ENCODE measurements around the gene LAMTOR4. TPM values are rescaled to one million over a fixed set of nuclear protein-coding genes. Genes with fewer than 3 reads are reported as not detected.
A peak's percentile ranks its signal among the peaks of the same experiment; 100 is the strongest.
"Not testable (repeated sequence)": the region's sequence is repeated elsewhere in the genome, so short reads cannot be mapped to it uniquely, and the experiment has no call there.

LAMTOR4 gene
- total RNA-seq, 1 donor, result 162 TPM

DNA sequence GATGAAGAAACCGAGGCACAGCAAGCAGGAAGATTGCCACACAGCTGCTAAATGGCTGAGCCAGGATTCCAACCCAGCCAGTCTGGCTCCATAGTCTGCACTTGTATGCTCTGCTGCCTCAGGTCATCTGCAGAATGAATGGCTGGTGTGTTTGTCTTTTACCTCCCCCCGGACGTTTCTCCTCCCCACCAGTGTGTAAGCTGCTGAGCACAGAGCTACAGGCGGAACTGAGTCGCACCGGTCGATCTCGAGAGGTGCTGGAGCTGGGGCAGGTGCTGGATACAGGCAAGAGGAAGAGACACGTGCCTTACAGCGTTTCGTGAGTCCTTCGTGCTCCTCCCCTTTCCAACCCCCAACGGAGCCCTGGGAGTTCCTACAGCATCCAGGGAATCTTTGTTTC, 26.7 kb upstream of the LAMTOR4 start:
- DNase-seq (ENCODE audit: low read depth in 2 of 3, low spot score in 2 of 3), result no peak

DNA sequence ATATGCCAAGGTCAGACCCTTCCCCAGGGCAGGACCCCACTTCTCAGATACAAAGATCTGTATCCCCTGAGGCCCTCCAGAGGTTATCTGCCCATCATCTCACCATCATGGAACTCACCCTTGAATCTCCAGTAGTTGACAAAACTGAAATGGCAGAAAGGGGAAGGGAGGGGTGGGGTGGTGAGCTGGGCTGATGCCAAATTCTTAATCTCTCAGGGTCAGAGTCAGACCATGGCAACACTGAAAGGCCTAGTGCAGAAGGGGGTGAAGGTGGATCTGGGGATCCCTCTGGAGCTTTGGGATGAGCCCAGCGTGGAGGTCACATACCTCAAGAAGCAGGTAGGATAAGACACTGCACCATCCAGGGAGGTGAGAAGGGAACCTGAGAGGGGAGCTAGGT, 26.1 kb upstream of the LAMTOR4 start:
- DNase-seq (ENCODE audit: low read depth in 2 of 3, low spot score in 2 of 3), result no peak

DNA sequence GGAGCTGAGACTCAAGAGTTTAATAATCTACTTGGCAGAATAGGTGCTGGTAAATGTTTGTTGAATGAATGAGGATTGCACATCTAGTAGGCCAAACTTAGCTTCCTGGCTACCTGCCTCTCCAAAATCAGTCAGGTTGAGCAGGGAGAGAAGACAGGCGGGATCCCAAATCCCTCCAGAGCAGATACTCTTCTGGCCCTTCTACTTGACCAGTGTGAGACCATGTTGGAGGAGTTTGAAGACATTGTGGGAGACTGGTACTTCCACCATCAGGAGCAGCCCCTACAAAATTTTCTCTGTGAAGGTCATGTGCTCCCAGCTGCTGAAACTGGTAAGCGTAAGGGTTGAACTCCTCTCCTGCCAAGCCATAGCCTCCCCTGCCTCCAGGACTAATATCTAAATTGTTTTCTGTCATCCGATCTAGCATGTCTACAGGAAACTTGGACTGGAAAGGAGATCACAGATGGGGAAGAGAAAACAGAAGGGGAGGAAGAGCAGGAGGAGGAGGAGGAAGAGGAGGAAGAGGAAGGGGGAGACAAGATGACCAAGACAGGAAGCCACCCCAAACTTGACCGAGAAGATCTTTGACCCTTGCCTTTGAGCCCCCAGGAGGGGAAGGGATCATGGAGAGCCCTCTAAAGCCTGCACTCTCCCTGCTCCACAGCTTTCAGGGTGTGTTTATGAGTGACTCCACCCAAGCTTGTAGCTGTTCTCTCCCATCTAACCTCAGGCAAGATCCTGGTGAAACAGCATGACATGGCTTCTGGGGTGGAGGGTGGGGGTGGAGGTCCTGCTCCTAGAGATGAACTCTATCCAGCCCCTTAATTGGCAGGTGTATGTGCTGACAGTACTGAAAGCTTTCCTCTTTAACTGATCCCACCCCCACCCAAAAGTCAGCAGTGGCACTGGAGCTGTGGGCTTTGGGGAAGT, 24.2 kb upstream of the LAMTOR4 start:
- no peak for DNase-seq (ENCODE audit: low read depth in 2 of 3, low spot score in 2 of 3)

DNA sequence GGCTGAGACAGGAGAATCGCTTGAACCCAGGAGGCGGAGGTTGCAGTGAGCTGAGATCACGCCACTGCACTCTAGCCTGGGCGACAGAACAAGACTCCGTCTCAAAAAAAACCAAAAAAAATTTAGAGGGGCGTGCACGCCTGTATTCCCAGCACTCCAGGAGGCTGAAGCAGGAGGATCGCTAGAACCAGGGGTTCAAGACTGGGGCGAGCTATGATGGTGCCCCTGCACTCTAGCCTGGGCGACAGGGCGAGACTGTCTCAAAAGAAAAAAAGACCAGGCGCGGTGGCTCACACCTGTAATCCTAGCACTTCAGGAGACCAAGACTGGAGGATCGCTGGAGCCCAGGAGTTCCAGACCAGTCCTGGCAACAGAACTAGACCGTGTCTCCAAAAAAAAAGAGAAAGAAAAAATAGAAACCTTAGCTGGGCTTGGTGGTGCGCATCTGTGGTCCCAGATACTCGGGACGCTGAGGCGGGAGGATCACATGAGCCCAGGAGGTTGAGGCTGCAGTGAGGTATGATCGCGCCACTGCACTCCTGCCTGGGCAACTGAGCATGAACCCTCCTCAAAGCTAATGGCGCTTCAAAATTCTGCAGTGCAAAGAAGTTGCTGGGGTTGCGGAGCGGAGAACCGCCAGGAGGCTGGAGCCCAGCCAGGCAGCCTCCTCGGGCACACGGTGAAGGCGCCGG, 22.3 kb upstream of the LAMTOR4 start:
- DNase-seq (ENCODE audit: low read depth in 2 of 3, low spot score in 2 of 3), result no peak

DNA sequence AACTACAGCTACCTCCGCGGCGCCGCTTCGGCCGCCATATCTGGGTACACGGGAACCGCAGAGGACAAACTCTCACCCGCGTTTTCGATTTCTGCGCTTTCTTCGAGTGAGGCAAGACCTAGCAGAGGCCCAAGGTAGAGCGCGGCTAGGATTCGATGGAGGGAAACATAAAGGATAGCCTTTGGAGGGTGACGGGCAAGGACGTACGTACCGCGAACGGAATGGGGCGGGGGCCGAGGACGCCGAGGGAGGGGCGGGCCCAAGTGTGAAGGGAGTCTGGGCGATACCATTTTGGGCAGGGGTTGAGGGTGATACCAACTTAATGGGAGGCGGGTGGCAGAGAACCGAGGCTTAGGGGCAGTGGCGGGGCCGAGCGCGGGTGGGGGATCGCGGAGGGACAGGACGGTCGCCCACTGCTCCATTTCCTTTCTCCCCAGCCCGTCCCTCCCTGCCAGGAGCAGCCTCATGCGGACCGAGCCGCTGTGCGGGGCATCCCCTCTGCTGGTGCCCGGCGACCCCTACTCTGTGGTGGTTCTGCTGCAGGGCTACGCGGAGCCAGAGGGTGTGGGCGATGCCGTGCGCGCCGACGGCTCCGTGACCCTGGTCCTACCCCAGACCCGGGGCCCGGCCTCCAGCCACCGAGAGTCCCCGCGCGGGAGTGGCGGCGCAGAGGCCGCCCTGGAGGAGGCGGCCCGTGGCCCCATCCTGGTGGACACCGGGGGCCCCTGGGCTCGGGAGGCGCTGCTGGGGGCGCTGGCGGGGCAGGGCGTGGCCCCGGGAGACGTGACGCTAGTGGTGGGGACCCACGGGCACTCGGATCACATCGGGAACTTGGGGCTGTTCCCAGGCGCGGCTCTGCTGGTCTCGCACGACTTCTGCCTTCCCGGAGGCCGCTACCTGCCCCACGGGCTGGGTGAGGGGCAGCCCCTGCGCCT, 21.5 kb upstream of the LAMTOR4 start, which contains the start of gene MBLAC1:
TSS of gene MBLAC1 (plus strand) at position 37 of the 935 bp plus-strand sequence. CDS start at position 466, 429 bp downstream.
- peak; percentile 90 to 95 (median 93) for DNase-seq (ENCODE audit: low read depth in 2 of 3, low spot score in 2 of 3)

DNA sequence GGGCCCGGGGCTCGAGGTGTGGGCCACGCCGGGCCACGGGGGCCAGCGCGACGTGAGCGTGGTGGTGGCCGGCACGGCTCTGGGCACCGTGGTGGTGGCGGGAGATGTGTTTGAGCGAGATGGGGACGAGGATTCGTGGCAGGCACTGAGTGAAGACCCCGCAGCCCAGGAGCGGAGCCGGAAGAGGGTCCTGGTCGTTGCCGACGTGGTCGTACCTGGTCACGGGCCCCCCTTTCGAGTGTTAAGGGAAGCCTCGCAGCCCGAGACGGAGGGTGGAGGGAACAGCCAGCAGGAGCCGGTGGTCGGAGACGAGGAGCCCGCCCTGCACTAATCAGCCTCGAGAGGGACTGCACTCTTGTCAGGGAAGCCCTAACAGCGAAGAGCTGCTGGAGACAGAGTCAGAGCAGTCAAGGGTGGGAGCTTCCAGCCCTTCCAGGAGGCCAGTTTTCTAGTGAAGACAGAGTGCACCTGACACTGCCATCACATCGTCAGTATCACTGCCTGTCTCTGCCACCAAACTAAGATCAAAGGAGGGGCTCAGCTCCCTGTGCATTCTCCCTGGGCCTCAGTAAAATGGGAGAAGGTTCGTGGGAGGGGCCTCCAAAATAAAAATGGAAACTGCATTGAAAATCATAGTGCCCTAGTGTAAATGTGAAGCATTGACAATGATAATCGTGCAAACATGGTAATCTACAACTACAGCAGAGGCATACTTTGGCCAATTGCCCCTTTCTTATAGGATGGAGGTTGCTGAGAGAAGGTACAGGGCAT, 20.7 kb upstream of the LAMTOR4 start:
- DNase-seq (ENCODE audit: low read depth in 2 of 3, low spot score in 2 of 3), result peak in 1 of 3 donors; percentile 47

DNA sequence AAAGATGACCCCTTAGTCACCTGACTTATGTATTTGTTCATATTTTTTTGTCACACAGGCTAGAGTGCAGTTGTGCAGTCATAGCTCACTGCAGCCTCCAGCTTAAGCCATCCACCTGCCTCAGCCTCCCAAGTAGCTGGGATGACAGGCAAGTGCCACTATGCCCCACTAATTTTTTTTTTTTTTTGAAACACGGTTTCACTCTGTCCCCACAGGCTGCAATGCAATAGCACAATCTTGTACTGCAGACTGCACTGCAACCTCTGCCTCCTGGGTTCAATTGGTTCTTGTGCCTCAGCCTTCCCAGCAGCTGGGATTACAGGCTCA, 20.1 kb upstream of the LAMTOR4 start:
- no peak for DNase-seq (ENCODE audit: low read depth in 2 of 3, low spot score in 2 of 3)

DNA sequence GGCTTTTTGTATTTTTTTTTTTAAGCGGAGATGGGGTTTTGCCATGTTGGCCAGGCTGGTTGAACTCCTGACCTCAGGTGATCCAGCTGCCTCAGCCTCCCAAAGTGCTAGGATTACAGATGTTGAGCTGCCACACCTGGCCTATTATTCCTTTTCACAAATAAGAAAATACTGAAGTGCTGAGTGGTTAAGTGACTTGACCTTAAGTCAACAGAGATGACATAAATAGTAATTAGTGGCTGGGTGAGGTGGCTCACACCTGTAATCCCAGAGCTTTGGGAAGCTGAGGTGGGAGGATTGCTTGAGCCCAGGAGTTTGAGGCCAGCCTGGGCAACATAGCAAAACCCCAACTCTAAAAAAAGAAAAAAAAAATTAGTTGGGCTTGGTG, 18.5 kb upstream of the LAMTOR4 start:
- DNase-seq (ENCODE audit: low read depth in 2 of 3, low spot score in 2 of 3), result not testable (repeated sequence)

DNA sequence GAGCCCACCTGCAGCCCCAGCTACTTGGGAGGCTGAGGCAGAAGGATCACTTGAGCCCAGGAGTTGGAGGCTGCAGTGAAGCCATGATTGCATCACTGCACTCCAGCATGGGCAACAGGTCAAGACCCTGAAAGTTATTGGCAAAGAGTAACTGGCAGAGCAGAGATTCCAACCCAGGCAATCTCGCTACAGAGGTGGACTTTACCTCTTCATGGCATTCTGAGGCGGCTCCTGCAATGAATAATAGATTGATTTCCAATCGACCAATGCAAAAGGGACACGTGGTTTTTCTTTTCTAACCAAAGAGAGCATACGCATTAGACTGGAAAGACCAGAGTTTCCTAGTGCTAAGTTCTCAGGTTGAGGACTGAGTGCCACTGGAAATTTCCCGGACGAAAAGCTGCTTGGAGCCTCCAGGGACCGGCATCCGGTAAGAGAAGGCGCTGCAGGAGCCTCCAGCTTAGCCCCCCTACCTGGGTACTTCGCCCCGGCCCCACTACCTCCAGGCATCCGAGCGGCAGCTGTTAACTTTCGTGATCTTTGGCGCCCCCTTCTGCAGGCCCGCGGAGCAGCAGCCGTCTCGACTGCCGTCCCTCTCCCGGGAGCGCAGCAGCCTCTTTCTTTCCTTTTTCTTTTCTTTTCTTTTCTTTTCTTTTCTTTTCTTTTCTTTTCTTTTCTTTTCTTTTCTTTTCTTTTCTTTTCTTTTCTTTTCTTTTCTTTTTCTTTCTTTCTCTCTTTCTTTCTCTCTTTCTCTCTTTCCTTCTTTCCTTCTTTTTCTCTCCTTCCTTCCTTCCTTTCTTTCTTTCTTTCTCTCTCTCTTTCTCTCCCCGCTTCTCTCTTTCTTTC, 17.9 kb upstream of the LAMTOR4 start:
- peak; percentile 60 to 78 (median 66) for DNase-seq (ENCODE audit: low read depth in 2 of 3, low spot score in 2 of 3)

DNA sequence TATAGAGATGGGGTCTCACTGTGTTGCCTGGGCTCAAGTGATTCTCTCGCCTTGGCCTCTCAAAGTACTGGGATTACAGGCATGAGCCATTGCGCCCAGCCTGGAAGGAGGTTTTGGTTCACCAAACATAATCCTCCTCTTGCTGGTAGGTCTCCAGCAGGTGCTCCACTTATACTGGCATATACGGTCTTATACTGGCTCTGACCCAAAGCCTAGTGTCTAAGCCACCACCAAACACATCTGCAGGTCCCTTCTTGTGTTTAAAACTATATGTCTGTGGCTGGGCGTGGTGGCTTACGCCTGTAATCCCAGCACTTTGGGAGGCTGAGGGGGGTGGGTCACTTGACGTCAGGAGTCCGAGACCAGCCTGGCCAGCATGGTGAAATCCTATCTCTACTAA, 16.6 kb upstream of the LAMTOR4 start:
- DNase-seq (ENCODE audit: low read depth in 2 of 3, low spot score in 2 of 3), result no peak

DNA sequence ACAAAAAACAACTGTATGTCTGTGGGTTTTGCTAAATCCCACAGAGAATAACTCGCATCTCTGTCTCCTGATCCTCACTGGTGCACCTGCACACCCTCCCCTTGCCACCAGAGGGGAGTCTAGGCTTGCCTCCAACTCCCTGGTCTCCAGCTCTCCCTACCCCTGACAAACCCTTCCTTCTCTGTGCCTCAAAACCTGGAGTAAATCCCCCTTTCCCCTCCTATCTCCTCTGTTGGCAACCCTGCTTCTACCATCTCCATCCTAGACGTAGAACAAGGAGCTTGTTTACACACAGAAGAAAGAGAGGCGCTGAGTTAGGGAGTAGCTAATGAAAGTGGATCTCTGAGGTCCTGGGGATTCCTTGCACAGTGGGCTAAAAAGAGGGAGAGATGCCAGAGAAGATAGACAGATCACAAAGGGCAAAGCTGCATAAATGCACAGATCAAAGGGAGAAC, 16.0 kb upstream of the LAMTOR4 start:
- peak in 2 of 3 donors; percentile 64 to 71 for DNase-seq (ENCODE audit: low read depth in 2 of 3, low spot score in 2 of 3)

DNA sequence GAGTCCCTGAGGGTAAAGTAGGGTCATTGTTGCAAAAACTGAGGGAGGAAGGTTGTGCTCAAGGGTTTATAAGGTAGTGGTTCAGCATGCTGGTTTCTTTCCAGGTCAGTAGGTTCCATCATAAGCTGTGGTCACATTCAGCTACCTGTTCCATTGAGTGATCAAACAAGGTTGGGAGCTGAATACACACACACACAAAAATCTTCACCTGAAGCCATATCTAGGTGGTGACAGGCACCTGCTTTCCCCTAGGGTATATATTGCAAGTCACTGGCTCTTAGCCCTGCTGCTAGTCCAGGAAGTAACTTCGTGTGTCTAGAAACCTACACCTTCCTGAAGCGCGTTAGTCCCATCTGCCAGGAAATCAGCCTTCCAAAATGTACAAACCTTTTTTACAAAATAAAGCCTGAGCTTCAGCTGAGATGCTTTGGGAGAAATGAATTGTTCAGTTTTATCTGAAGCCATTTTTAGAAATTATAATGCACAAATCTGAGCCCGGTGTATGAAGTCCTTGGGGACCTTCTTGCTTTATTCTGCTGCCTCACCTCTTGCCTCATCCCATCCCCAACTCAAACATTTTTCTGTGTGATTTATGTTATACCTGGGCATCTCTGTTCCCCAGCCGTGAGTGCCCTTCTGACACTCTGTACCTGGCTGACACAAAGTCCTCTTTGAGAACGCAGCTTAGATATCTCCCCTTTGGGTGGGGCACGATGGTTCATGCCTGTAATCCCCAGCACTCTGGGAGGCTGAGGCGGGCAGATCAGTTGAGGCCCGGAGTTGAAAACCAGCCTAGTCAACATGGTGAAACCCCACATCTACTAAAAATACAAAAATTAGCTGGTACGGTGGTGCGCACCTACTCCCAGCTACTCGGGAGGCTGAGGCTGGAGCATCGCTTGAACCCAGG, 10.6 kb upstream of the LAMTOR4 start:
- no peak for DNase-seq (ENCODE audit: low read depth in 2 of 3, low spot score in 2 of 3)

DNA sequence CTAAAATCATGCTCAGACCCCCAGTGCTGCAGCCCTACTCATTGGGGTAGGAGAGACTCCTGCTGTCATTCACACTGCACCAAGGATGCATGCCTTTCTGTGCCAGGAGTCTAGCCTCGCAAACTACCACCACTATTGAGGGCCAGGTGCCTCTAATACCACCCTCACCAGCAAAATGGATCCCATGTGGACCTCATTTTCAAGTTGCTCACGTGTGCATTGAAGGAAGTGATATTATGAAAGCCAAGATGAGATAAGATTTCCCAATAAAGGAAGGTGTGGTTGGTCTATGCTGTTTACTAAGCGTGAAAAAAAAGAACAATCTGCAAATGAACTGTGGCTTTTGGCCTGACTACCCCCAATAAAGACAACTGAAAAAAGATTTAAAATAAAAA, 7.2 kb upstream of the LAMTOR4 start:
- DNase-seq (ENCODE audit: low read depth in 2 of 3, low spot score in 2 of 3), result no peak

DNA sequence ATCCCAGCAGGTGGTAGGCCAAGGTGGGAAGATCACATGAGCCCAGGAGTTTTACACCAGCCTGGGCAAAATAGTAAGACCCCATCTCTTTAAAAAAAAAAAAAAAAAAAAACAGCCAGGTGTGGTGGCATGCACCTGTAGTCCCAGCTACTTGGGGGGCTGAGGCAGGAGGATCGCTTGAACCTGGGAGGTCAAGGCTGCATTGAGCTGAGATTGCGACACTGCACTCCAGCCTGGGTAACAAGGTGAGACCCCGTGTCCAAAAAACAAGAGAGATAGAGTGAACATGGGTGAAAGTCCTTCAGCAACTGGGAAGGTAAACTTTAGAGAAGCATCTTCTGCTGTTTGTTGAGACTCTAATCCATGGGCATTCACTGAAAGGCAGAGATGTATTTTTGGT, 6.3 kb upstream of the LAMTOR4 start:
- no peak for DNase-seq (ENCODE audit: low read depth in 2 of 3, low spot score in 2 of 3)

DNA sequence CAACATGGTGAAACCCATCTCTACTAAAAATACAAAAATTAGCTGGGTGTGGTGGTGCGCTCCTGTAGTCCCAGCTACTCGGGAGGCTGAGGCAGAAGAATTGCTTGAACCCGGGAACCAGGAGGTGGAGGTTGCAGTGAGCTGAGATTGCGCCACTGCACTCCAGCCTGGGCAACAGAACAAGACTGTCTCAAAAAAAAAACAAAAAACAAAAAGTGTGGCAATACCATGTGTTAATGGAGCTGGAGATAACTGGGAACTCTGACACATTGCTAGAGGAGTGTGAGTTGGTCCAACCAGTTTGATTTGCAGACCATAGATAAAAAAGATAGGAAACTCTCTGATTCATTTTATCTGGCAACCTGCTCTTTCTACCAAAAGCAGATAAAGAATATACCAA, 2.4 kb upstream of the LAMTOR4 start:
- DNase-seq (ENCODE audit: low read depth in 2 of 3, low spot score in 2 of 3), result not testable (repeated sequence)

DNA sequence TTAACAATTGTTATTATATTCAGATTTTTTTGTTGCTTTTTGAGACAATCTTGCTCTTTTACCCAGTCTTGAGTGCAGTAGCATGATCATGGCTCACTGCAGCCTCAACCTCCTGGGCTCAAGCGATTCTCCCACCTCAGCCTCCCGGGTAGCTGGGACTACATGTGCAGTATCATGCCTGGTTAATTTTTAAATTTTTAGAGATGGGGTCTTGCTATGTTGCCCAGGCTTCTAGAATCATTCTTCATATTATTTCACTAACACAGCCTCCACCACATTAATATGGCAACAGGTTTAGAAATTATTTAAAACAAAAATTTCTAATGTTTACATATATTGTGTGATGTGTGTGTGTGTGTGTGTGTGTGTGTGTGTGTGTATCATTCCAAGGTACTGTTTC, 1.4 kb upstream of the LAMTOR4 start:
- DNase-seq (ENCODE audit: low read depth in 2 of 3, low spot score in 2 of 3), result no peak

DNA sequence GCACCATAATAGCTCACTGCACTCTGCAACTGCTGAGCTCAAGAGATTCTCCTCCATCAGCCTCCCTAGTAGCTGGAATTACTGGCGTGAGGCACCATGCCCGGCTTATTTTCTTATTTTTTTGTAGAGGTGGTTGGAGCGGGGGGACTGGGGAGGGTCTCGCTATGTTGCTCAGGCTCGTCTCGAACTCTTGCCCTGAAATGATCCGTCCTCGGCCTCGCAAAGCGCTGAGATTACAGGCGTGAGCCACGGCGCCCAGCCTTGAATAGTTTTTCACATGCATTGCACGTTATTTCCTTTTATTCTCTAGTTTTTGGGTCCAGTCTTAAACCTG, 526 bp upstream of the LAMTOR4 start:
- no peak for DNase-seq (ENCODE audit: low read depth in 2 of 3, low spot score in 2 of 3)

DNA sequence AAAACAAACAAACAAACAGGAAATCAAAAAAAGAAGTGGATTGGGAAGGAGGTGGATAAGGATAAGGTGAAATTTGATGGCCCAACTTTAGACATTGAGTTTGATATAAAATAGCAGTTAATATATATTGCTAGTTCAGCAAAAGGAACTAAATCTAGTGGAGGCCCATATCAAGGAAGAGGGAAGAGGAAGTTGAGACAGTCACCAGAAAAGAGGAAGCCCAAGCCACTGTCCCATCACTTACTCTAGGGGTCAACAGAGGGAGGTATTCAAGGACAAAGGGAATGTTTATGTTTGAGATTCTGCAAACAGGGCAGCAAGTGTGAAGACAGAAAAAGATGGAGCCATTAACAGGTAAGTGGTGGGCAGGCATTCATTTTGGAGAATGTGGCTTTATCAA, 3.7 kb downstream of the LAMTOR4 start:
- DNase-seq (ENCODE audit: low read depth in 2 of 3, low spot score in 2 of 3), result peak in 1 of 3 donors; percentile 37
